Skin epidermis (tissue), 12 donors: ENCODE data around the gene RAB31.

Source experiments
- H3K27ac ChIP-seq, 21 experiments: fragments of 200-600 bp; sonication (generic) in 11 of 21; one replicate each; pipeline ENCODE4 v1.5.0; 2020; ENCODE audit warnings: mild to moderate bottlenecking in 3 of 21, inconsistent platforms in 2 of 21, moderate library complexity in 2 of 21
- H3K4me3 ChIP-seq, 7 experiments: fragments of 200-600 bp; sonication (generic) in 2 of 7; one replicate each; pipeline ENCODE4 v1.5.0; 2020; ENCODE audit warnings: inconsistent platforms in 2 of 7, mild to moderate bottlenecking in 2 of 7, moderate library complexity in 1 of 7

Gene RAB31

DNA sequence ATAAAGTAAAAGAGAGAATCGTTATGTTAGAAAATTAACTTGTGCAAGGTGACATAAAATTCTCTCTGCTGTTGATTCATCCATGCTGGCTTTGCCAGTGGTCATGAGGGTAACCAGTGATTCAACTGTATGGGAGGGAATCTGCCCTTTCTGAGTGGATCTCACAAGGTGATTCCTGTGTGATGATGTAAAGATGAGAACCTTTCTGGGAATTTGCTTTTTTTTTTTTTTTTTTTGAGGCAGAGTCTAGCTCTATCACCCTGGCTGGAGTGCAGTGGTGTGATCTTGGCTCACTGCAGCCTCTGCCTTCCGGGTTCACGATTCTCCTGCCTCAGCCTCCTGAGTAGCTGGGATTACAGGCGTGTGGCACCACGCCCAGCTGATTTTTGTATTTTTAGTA, 23.3 kb downstream of the RAB31 start:
- no peak overlapping the region for H3K4me3 ChIP-seq

DNA sequence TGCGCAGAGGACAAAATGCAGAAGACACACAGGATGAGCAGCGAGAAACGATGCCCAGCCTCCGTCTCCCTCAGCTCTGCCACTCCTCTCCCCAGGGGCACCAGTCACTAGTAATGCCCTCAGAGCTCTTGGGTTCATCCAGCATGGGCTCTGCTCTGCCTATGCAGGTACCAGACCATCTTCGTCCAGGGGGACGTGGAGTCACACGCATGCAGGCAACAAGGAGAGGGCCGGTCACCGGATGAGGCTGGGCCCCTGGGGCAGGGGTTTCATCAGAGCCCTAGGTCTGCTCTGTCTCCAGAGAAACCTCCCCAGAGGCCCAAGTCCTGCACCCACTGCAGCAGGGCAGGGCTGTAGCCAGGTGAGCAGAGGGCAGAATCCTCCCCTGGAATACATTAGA, 23.9 kb downstream of the RAB31 start:
- Histone ChIP-seq H3K27ac (no peak overlapping the region), H3K4me3 (no peak overlapping the region)

More for the DNA sequence above, 23.3 kb downstream of the RAB31 start:
- no peak overlapping the region for H3K27ac ChIP-seq

DNA sequence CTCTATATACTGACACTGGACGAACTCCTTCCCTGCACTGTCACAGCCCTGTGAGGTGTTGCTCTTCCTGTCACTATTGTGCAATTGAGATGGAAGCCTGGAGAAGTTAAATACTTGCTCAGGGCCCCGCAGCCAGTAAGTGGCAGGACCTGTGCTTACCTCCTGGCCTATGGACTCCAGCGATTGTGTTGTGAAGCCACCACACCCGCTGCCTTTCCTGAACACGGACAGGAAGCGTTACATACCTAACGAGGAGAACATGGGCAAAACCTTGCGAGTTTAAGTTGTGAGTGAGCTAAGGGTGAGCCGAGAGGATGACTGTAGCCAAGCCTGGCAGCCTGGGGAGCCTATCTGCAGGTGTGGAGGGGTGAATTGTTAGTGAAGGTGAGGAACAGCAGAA, 26.1 kb downstream of the RAB31 start:
- Histone ChIP-seq H3K27ac (peak overlapping the region in 2 of 21 experiments; percentile 1 to 59), H3K4me3 (no peak overlapping the region)

DNA sequence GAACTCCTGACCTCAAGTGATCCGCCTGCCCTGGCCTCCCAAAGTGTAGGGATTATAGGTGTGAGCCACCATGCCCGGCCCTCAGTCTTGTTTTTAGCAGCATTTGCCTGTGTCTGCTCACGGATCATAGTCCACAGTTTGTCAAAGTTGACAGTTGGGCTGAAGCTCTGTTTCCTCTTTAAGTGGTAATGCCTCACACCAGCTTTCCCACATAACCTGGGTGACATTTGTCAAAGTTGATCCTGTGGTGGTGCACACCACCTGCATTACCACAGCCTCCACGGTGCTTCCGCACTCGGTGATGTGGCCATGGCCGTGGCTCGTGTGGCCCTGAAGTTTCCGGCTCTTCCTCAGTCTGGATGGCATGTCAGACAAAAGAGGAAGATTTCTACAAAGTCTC, 27.1 kb downstream of the RAB31 start:
- Histone ChIP-seq H3K27ac (no peak overlapping the region), H3K4me3 (no peak overlapping the region)

DNA sequence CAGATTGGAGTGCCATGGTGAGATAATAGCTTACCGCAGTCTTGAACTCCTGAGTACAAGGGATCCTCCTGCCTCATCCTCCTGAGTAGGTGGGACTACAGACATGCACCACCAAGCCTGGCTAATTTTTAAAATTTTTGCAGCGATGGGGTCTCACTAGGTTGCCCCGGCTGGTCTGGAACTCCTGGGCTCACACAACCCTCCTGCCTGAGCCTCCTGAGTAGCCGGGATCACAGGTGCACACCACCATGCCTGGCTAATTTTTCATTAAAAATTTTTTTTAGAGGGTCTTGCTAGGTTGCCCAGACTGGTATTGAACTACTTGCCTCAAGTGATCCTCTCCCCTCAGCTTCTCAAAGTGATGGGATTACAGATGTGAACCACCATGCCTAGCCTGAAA, 27.8 kb downstream of the RAB31 start:
- Histone ChIP-seq H3K27ac (no peak overlapping the region), H3K4me3 (no peak overlapping the region)

DNA sequence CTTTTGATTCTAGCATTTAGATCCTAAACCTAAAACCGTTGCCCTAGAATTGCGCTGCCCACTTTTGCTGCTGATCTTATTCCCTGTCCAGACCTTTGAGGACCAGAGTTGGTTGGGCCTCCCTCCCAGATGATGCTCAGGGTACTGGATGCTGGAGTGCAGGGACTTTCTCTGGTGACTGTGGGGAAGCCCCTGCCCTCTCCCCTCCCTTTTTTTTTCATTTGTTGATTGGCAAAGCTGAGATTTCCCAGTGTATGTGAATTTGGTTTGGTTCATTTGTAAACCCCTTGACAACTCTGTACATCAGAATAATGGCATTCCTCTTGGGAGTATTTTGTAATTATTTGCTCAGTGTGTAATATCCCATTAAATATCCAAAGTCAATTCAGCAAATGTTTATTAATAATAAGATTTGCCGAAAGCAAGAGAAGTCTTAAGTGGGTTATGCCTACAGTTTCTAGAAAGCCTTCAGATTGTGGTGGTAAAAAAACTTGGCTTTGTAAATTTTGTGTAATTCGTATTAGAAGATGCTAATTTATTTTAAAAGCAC, 28.3 kb downstream of the RAB31 start:
- no peak overlapping the region for H3K4me3 ChIP-seq
- no peak overlapping the region for H3K27ac ChIP-seq

DNA sequence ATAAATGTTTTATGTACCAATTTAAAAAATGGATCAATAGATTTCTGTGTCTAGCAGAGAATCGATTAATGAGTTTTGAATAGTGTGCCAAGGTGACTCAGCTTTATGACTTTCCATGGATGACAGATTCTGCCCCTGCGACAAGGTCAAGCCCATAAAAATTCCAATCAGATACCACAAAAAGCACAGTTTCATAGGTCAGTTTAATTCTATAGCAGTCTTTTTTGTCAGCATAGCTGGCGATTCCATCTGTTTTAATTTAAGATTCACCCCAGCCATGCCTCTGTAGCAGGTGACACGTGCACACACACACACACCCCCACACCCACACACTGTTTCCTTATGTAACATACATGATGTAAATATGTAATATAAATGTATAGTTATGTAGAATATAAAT, 28.9 kb downstream of the RAB31 start:
- H3K27ac ChIP-seq = no peak overlapping the region
- H3K4me3 ChIP-seq = no peak overlapping the region

DNA sequence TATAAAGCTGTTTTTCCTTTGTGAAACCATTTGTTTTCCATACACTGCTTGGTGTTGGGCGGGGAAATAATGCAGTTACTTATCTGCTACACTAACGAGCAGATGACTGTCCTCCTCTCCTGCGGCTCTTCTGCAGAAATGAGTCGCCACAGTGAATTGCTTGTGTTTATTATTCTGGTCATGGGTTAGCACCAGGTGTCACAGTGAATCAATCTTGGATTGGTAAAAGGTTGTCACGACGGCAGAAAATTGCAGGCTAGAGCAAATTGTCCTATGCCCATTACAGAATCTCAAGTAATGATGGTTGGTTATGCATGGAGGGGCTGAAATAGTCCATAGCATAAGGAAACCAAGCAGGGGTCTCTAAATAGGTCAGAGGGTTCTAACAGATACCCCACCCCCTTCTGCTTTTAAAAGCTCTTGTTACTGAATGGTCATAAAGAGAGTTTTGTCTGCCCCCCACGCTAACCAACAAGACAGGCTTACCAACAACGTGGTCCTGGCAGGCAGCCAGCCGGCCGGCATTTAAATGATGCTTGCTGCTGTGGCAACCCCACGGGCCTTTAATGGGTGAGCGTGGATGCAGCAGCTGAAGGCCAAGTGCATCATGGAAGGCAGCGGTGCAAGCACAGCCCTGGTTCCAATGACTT, 29.5 kb downstream of the RAB31 start:
- no peak overlapping the region for H3K4me3 ChIP-seq
- no peak overlapping the region for H3K27ac ChIP-seq

DNA sequence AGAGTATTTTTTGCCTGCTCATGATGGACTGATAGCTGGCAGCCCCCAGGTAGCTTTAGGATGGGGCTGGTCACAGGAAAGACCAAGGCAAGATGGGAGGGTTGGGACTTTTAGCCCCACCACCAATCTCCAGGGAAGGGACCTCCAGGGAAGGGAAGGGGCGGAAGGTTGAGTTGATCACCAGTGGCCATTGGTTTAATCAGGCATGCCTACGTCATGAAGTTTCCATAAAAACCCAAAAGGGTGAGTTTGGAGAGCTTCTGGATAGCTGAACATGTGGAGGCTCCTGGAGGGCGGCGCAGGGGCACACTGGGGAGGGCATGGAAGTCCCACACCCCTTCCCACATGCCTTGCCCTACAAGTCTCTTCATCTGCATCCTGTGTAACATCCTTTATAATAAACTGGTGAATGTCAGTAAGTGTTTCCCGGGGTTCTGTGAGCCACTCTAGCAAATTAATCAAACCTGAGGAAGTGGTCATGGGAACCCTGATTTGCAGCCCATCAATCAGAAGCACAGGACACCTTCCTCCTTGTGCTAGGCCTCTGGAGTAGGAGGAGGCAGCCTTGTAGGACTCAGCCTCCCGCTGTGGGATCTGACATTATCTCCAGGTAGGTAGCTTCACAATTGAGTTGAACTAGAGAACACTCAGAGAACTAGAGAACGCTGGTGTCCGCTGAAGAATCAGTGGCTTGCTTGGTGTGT, 30.3 kb downstream of the RAB31 start:
- Histone ChIP-seq H3K4me3 (no peak overlapping the region), H3K27ac (no peak overlapping the region)

DNA sequence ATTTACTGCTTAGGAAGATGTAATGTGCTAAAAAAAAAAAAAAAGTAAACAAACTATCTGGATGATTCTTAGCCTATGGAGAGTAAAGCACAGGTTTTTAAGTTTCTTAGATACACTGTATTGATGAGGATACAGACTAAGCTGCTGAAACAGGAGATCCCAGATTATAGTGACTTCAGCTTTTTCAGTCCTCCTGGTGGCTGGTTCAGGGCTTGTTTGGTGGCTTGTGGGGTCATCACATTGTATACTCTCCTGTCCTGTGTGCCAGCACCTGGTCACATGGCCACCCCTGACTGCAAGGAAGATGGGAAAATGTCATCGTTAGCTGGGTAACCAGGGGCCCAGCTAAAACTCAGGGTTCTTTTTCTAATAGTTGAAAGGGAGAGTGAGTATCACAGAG, 31.4 kb downstream of the RAB31 start:
- Histone ChIP-seq H3K27ac (peak overlapping the region in 7 of 21 experiments; percentile 21 to 72 (median 47)), H3K4me3 (no peak overlapping the region)

DNA sequence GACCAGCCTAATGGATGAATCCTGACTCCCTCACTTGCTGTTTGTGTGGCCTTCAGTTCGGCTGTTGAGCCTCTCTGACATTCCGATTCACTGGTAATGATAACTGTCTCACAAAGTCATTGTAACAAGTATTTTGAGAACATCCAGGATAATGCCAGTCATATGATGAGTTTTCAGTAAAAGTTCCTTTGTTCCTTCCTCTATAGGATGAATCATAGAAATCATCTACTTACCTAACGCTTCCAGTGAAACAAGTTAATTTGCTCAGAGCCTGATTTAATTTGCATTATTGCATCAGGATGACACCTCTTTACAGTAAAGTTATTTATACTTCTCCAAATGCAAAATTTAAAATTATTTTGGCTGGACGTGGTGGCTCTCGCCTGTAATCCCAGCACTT, 32.0 kb downstream of the RAB31 start:
- H3K27ac ChIP-seq = peak overlapping the region in 9 of 21 experiments; percentile 21 to 72 (median 40)
- H3K4me3 ChIP-seq = no peak overlapping the region

DNA sequence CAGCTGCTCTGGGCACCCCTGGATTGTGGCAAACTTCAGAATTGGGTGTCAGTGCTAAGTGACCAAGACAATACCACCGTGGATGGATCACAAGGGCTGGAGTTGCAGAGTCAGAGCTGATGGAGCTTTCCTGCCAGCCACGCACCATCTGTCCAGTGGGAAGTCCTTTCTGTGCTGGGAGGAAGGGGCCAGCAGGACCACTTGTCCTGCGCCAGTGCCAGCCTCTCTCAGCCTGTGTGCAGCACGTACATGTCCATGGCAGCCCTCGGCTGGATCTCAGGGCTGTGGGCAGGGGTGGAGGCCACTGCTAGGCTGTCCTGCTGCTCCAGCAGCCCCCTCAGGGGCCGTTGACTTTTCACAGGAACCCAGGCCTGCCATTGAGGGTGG, 33.3 kb downstream of the RAB31 start:
- Histone ChIP-seq H3K4me3 (no peak overlapping the region), H3K27ac (peak overlapping the region in 15 of 21 experiments; percentile 30 to 72 (median 65))

DNA sequence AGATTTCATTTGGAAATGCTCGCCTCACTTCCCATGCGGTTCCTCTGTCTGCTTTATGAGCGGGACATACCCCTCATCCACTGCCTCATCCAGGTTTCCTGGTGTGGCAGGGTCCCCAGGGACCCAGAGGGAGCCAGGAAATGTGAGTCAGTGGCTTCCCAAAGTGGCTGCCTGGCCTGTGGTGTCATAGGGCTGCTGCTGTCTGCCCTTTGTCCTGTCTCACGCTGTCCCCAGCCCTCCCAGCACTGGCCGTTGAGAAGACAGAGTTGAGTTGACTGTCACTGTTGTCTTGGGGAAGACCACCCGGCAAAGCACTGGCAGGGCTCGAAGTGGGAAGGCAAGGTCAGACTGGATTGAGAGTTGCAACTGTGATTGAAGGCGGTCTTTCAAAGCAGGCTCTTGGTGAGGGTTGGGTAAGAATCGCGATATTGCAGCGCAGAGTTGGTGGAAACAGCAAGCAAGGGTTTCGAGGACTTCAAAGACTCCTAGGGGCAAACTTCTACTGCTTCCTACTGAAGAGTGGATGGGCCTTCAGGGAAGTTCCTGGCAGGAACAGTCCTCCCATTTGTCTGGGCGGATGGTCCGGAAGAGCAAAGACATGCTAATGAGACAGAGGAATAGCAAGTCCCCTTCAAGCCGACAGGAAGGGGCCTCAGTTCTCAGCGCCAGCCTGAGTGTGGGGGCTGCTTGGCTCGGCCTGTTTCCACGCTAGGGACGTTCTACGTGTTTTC, 33.9 kb downstream of the RAB31 start:
- Histone ChIP-seq H3K27ac (peak overlapping the region in 17 of 21 experiments; percentile 10 to 72 (median 61)), H3K4me3 (no peak overlapping the region)

DNA sequence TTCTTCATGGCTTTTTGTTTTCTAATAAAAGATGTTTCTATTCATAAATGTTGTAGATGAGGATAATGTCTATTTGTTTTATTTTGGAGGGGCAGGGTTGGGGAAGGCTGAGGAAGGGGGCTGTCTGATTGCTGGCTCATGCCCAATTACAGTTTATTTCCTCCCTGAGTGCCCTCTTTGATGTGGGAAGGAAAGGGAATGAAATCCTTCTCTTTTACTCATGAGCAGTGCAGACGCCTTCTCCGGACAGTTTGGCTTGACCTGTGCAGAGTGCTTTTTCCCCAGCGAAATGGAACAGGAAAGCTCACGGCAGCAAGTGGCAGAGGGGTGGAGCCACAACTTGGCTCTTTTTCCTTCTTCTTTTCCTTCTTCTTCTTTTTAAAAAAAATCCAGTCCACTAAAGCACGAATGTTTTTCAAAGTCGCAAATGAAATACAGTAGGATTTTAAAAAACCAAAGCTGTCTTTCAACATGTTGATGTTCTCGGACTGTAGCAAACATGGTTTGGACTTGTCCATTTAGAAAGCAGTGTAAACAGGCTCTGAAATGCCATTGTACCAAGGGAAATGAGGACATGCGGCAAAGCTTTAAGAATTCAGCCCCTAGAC, 34.5 kb downstream of the RAB31 start:
- peak overlapping the region in 16 of 21 experiments; percentile 10 to 72 (median 60) for H3K27ac ChIP-seq
- H3K4me3 ChIP-seq = no peak overlapping the region

DNA sequence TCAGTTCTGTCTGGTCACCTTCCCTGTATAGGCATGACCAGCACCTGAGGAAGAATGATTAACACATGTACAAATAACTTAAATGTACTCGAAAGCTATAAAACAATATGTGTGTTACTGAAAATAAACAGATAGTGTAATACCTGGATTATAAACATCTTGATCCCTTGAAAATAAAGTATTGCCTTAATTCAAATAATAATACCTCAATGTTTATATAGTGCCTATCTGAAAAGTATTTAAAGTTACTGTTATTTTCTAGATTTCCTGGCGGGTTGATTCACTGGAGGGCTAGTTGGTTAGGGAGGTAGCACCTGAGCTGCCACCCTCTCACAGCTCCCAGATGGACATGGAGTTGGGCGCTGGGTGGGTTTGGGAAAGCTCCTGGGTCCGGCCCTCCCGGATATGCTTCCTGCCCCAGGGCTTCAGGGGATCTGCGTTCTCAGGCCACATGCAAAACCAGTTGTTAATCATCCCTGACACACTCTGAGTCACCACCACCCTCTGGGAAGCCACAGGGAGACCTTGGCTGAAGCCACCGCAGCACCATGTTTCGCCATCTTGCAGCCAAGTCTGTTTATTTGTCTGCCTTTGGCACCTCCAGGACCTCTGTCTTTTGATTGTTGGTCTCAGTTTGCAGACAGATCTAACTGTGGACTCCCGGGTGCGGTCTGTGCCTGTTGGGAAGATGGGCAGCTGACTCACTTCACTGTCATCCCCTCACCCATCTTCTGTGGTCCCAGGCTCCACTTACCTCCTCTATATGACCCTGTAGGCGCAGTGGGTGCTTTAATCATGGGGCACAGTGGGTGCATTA, 35.3 kb downstream of the RAB31 start:
- peak overlapping the region in 14 of 21 experiments; percentile 27 to 72 (median 62) for H3K27ac ChIP-seq
- no peak overlapping the region for H3K4me3 ChIP-seq

DNA sequence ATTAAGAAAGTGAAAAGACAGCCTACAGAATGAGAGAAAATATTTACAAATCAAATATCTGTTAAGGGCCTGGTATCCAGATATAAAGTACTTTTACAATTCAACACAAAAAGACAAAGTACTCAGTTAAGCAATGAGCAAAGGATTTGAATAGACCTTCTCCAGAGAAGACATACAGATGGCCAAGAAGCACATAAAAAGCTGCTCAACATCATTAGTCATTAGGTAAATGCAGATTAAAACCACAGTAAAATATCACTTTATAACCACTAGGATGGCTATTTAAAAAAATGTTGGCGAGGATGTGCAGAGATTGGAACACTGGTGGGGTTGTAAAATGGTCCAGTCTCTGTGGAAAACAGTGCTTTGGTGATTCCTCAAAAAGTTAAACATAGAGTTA, 38.9 kb downstream of the RAB31 start:
- Histone ChIP-seq H3K4me3 (no peak overlapping the region), H3K27ac (no peak overlapping the region)

DNA sequence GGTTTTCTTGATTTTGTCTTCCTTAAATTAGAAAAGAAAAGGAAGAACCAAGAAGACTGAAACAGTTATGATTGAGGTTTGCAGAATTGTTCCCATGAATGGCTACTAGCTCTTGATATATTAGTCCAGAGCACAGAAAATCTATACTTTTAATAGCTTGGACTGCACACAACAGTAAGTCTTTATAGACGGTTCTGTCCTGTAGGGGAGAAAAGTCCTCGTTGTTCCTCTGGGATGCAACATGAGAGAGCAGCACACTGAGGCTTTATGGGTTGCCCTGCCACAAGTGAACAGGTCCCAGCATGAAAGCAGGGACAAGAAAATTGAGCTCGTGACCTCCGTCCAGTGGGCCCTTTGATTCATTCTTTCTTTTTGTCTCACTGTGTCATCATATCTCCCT, 41.5 kb downstream of the RAB31 start:
- Histone ChIP-seq H3K27ac (no peak overlapping the region), H3K4me3 (no peak overlapping the region)

DNA sequence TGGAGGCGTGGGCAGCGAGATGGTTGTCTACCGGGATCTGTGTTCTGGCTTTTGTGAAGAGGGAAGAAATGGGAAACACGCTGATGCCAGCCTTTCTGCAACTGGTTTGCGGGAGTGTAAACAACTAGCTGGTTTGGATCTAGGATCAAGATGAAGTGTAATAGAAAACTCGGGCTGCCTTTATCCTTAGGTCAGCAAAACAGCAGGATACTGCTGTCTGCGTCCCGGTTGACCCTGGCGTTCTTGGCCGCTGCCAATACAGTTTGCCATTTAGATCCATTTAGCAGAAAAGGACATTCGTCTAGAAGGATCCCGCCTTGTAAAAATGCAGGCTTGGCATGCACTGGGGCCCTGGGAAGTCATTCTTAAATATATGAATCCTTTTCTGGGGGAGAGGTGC, 42.0 kb downstream of the RAB31 start:
- Histone ChIP-seq H3K4me3 (no peak overlapping the region), H3K27ac (no peak overlapping the region)

DNA sequence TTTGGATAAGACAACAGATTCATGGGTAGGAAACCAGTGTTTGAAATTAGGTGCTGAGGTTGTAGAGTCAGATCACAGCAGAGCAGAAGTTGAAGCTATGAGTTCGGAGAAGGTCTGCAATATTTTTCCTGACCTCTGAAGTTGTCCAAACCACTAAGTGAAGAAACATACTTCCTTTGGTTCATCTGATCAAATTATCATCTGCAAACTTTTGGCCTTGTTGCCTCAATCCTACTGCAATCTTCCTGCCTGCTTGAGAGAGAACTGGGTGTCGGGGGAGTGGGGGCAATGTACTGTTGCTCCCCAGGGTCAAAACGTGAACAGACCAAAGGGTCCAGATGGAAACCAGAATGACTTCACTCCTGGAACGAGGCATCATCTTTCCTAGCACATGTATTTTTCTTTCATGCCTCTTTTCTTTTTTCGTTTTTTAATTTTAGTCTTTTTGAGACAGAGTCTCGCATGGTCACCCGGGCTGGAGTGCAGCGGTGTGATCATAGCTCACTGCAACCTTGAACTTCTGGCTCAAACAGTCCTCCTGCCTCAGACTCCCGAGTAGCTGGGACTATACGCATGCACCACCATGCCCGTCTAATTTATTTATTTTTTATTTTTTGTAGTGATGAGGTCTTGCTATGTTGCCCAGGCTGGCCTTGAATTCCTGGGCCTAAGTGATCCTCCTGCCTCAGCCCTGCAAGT, 42.7 kb downstream of the RAB31 start:
- H3K4me3 ChIP-seq = no peak overlapping the region

More for the DNA sequence above, 42.7 kb downstream of the RAB31 start:
- no peak overlapping the region for H3K27ac ChIP-seq
